ENCODE results near the gene ARMC5.

ARMC5 gene

GRCh38 chr16:31486045-31486444 is 26.7 kb downstream of the ARMC5 start:
- DNase-seq (ENCODE audit: low spot score in 2 of 2) (no peak), ATAC-seq (ENCODE audit: low read depth) (no peak)
- Mint-ChIP-seq H3K4me1 (peaks cover 3% of the 10 kb centered on the region), H3K36me3 (peaks cover 3% of the 10 kb centered on the region), H3K9me3 (no peaks in the 10 kb centered on the region), H3K27me3 (peaks cover 7% of the 10 kb centered on the region), H3K4me3 (peak overlapping the region; percentile 15), H3K27ac (no peak overlapping the region)

GRCh38 chr16:31487071-31487719 is 27.9 kb downstream of the ARMC5 start:
- Mint-ChIP-seq H3K27me3 (peaks cover 4% of the 10 kb centered on the region), H3K4me3 (peak overlapping the region; percentile 91), H3K4me1 (peaks cover 3% of the 10 kb centered on the region), H3K9me3 (no peaks in the 10 kb centered on the region), H3K27ac (peak overlapping the region; percentile 3), H3K36me3 (peaks cover 3% of the 10 kb centered on the region)
- no peak for ATAC-seq (ENCODE audit: low read depth)
- DNase-seq (ENCODE audit: low spot score in 2 of 2) = no peak

- ATAC-seq (ENCODE audit: low read depth) (peak; percentile 92), DNase-seq (ENCODE audit: low spot score in 2 of 2) (peak; percentile 58 to 63)
- Mint-ChIP-seq H3K9me3 (no peaks in the 10 kb centered on the region), H3K36me3 (peaks cover 3% of the 10 kb centered on the region), H3K4me1 (peaks cover 3% of the 10 kb centered on the region), H3K4me3 (peak overlapping the region; percentile 91), H3K27me3 (no peaks in the 10 kb centered on the region), H3K27ac (peak overlapping the region; percentile 3)
Observed at GRCh38 chr16:31487720-31488467, 28.6 kb downstream of the ARMC5 start.

- ATAC-seq (ENCODE audit: low read depth) (no peak), DNase-seq (ENCODE audit: low spot score in 2 of 2) (no peak)
- no peak overlapping the region for H3K27ac Mint-ChIP-seq
- H3K27me3 Mint-ChIP-seq = no peaks in the 10 kb centered on the region
- H3K9me3 Mint-ChIP-seq = no peaks in the 10 kb centered on the region
- H3K4me3 Mint-ChIP-seq = peak overlapping the region; percentile 91
- H3K36me3 Mint-ChIP-seq = peaks cover 7% of the 10 kb centered on the region
- peaks cover 3% of the 10 kb centered on the region for H3K4me1 Mint-ChIP-seq
Observed at GRCh38 chr16:31488468-31489297, 29.4 kb downstream of the ARMC5 start.

- peaks cover 3% of the 10 kb centered on the region for H3K4me1 Mint-ChIP-seq
- peaks cover 7% of the 10 kb centered on the region for H3K36me3 Mint-ChIP-seq
- peak overlapping the region; percentile 59 for H3K4me3 Mint-ChIP-seq
- no peaks in the 10 kb centered on the region for H3K9me3 Mint-ChIP-seq
- no peak for DNase-seq (ENCODE audit: low spot score in 2 of 2)
- ATAC-seq (ENCODE audit: low read depth) = no peak
- H3K27ac Mint-ChIP-seq = no peak overlapping the region
- H3K27me3 Mint-ChIP-seq = no peaks in the 10 kb centered on the region
Observed at GRCh38 chr16:31489298-31489564, 29.9 kb downstream of the ARMC5 start.

- peaks cover 9% of the 10 kb centered on the region for H3K36me3 Mint-ChIP-seq
- DNase-seq (ENCODE audit: low spot score in 2 of 2) (no peak), ATAC-seq (ENCODE audit: low read depth) (no peak)
- H3K4me3 Mint-ChIP-seq = peak overlapping the region; percentile 17
- H3K9me3 Mint-ChIP-seq = no peaks in the 10 kb centered on the region
- H3K27me3 Mint-ChIP-seq = no peaks in the 10 kb centered on the region
- H3K4me1 Mint-ChIP-seq = peaks cover 3% of the 10 kb centered on the region
- no peak overlapping the region for H3K27ac Mint-ChIP-seq
Observed at GRCh38 chr16:31489616-31490584, 30.6 kb downstream of the ARMC5 start.

- H3K4me3 Mint-ChIP-seq = no peak overlapping the region
Observed at GRCh38 chr16:31491778-31492418, 32.6 kb downstream of the ARMC5 start.

GRCh38 chr16:31493506-31494125 is 34.3 kb downstream of the ARMC5 start:
- Mint-ChIP-seq H3K36me3 (peaks cover 20% of the 10 kb centered on the region), H3K4me1 (no peaks in the 10 kb centered on the region), H3K4me3 (no peak overlapping the region), H3K9me3 (no peaks in the 10 kb centered on the region), H3K27me3 (no peaks in the 10 kb centered on the region), H3K27ac (no peak overlapping the region)
- ATAC-seq (ENCODE audit: low read depth) = no peak
- no peak for DNase-seq (ENCODE audit: low spot score in 2 of 2)

More at GRCh38 chr16:31491778-31492418, 32.6 kb downstream of the ARMC5 start:
- Mint-ChIP-seq H3K9me3 (no peaks in the 10 kb centered on the region), H3K4me1 (no peaks in the 10 kb centered on the region), H3K27ac (no peak overlapping the region), H3K27me3 (no peaks in the 10 kb centered on the region), H3K36me3 (peaks cover 9% of the 10 kb centered on the region)
- DNase-seq (ENCODE audit: low spot score in 2 of 2) (no peak), ATAC-seq (ENCODE audit: low read depth) (no peak)

GRCh38 chr16:31496670-31497069 is 37.4 kb downstream of the ARMC5 start:
- Mint-ChIP-seq H3K36me3 (peaks cover 24% of the 10 kb centered on the region), H3K27me3 (no peaks in the 10 kb centered on the region), H3K4me3 (no peak overlapping the region), H3K4me1 (peaks cover 3% of the 10 kb centered on the region), H3K9me3 (no peaks in the 10 kb centered on the region), H3K27ac (no peak overlapping the region)
- DNase-seq (ENCODE audit: low spot score in 2 of 2) (no peak), ATAC-seq (ENCODE audit: low read depth) (no peak)

- H3K4me3 Mint-ChIP-seq = no peak overlapping the region
- H3K27ac Mint-ChIP-seq = no peak overlapping the region
- ATAC-seq (ENCODE audit: low read depth) (no peak), DNase-seq (ENCODE audit: low spot score in 2 of 2) (no peak)
- no peaks in the 10 kb centered on the region for H3K27me3 Mint-ChIP-seq
- no peaks in the 10 kb centered on the region for H3K9me3 Mint-ChIP-seq
- peaks cover 5% of the 10 kb centered on the region for H3K4me1 Mint-ChIP-seq
- peaks cover 20% of the 10 kb centered on the region for H3K36me3 Mint-ChIP-seq
Observed at GRCh38 chr16:31498493-31498892, 39.2 kb downstream of the ARMC5 start.

- H3K36me3 Mint-ChIP-seq = peaks cover 18% of the 10 kb centered on the region
- H3K9me3 Mint-ChIP-seq = no peaks in the 10 kb centered on the region
- peaks cover 5% of the 10 kb centered on the region for H3K4me1 Mint-ChIP-seq
- no peaks in the 10 kb centered on the region for H3K27me3 Mint-ChIP-seq
- ATAC-seq (ENCODE audit: low read depth) = no peak
- no peak overlapping the region for H3K4me3 Mint-ChIP-seq
- no peak overlapping the region for H3K27ac Mint-ChIP-seq
- DNase-seq (ENCODE audit: low spot score in 2 of 2) = no peak
Observed at GRCh38 chr16:31499928-31500327, 40.6 kb downstream of the ARMC5 start.

GRCh38 chr16:31501226-31501965 is 42.1 kb downstream of the ARMC5 start:
- ATAC-seq (ENCODE audit: low read depth) (no peak), DNase-seq (ENCODE audit: low spot score in 2 of 2) (no peak)
- Mint-ChIP-seq H3K27ac (no peak overlapping the region), H3K9me3 (no peaks in the 10 kb centered on the region), H3K36me3 (peaks cover 22% of the 10 kb centered on the region), H3K4me3 (no peak overlapping the region), H3K27me3 (no peaks in the 10 kb centered on the region), H3K4me1 (peaks cover 10% of the 10 kb centered on the region)

Data from memory B cell (primary cell).